K562 (cell line): ENCODE results near the gene DLK2. TPM values are rescaled to one million over a fixed set of nuclear protein-coding genes. Genes with fewer than 3 reads are reported as not detected.

ENCODE experiments used
- CC2D1A ChIP-seq: fragments of 450-650 bp; IDR thresholded peaks from 2 replicates; pipeline ENCODE4 v1.6.1; 2017; ENCODE audit warnings: mild to moderate bottlenecking
- CTCF ChIP-seq, 3 experiments: IDR thresholded peaks in 2 of 3; conservative IDR thresholded peaks in 1 of 3; 2 replicates each; pipeline ENCODE4 v1.5.1; 2011 to 2012; ENCODE audit warnings: low read length in 3 of 3, mild to moderate bottlenecking in 3 of 3, control low read depth in 2 of 3, improper control_type of control experiment in 1 of 3, inconsistent platforms in 1 of 3, low read depth in 1 of 3, mixed read lengths in 1 of 3, moderate library complexity in 1 of 3; ENCODE audit not compliant: insufficient read depth in 2 of 3
- HMGN3 ChIP-seq: IDR thresholded peaks from 2 replicates; pipeline ENCODE4 v1.6.1; 2011; ENCODE audit warnings: borderline replicate concordance, low read depth, mild to moderate bottlenecking, mixed read lengths, low read length; ENCODE audit not compliant: insufficient read length; ENCODE audit errors: extremely low read depth
- ID3 ChIP-seq, 2 experiments: fragments of 250-450 bp in 1 of 2; fragments of 450-650 bp in 1 of 2; sonication (Bioruptor Pico) in 1 of 2; IDR thresholded peaks; 2 replicates each; pipeline versions ENCODE4 v1.6.1 to v1.8.0; 2016 to 2021; ENCODE audit warnings: mild to moderate bottlenecking in 2 of 2, moderate library complexity in 2 of 2, missing compliant biosample characterization in 1 of 2, missing genetic modification characterization in 1 of 2
- RAD21 ChIP-seq, 2 experiments: fragments of 250-450 bp in 1 of 2; fragments of 450-650 bp in 1 of 2; sonication (Bioruptor Pico) in 1 of 2; formaldehyde crosslinking in 1 of 2; IDR thresholded peaks in 1 of 2; conservative IDR thresholded peaks in 1 of 2; 2 replicates each; pipeline versions ENCODE4 v1.4.0 to v1.8.0; 2020 to 2022; ENCODE audit warnings: mild to moderate bottlenecking in 2 of 2, moderate library complexity in 1 of 2
- RCOR1 ChIP-seq, 2 experiments: IDR thresholded peaks; 2 replicates each; pipeline ENCODE4 v1.6.1; 2012; ENCODE audit warnings: low read depth in 2 of 2, low read length in 2 of 2, borderline replicate concordance in 1 of 2, improper control_type of control experiment in 1 of 2
- SNRNP70 ChIP-seq: fragments of 200-400 bp; formaldehyde crosslinking; optimal IDR thresholded peaks from 2 replicates; pipeline ENCODE3; 2017; ENCODE audit warnings: low read depth, low read length
- SPI1 ChIP-seq: IDR thresholded peaks from 2 replicates; pipeline ENCODE4 v1.6.1; 2011; ENCODE audit warnings: low read depth, low read length, control low read depth, borderline replicate concordance
- SRF ChIP-seq, 2 experiments: fragments of 250-450, 450-650 bp in 1 of 2; sonication (Bioruptor Pico) in 1 of 2; sonication (generic) in 1 of 2; formaldehyde crosslinking; IDR thresholded peaks; 2 replicates each; pipeline versions ENCODE4 v1.5.0 to v1.5.1; 2020 to 2022; ENCODE audit warnings: mild to moderate bottlenecking in 1 of 2, missing genetic modification reagents in 1 of 2
- THAP12 ChIP-seq: fragments of 250-450 bp; sonication (Bioruptor Pico); IDR thresholded peaks from 2 replicates; pipeline ENCODE4 v1.9.0; 2021; ENCODE audit warnings: mild to moderate bottlenecking, inconsistent platforms
- ZBTB5 ChIP-seq: fragments of 450-650 bp; IDR thresholded peaks from 2 replicates; pipeline ENCODE4 v1.6.1; 2017; ENCODE audit warnings: antibody characterized with exemption
- ZNF589 ChIP-seq: fragments of 200-800 bp; sonication (Bioruptor generic); IDR thresholded peaks from 2 replicates; pipeline ENCODE4 v1.6.1; 2016; ENCODE audit warnings: low read depth, missing genetic modification characterization, missing compliant biosample characterization
- polyA plus RNA-seq, 8 experiments: library from polyadenylated mRNA; depleted of rRNA in 4 of 8; stranded (reverse) in 5 of 8; unstranded in 3 of 8; fragments of >200 nt; fragmentation: Nextera tagmentation in 2 of 8; fragmentation: Illumina TruSeq in 1 of 8; extraction: Ambion mirVana in 2 of 8; extraction: Trizol in 1 of 8; gene quantifications; 2 replicates each; pipeline versions ENCODE4 v1.2.1 to v1.2.3, GENCODE V29; 2011 to 2014; ENCODE audit warnings: inconsistent platforms in 1 of 8, missing spikeins in 1 of 8
- total RNA-seq, 7 experiments: library from RNA; depleted of rRNA in 6 of 7; stranded (reverse); fragments of >200 nt in 6 of 7; fragmentation: Illumina TruSeq in 2 of 7; extraction: Trizol in 2 of 7; gene quantifications; 2 replicates each; pipeline versions ENCODE4 v1.2.1 to v1.2.3, GENCODE V29; 2011 to 2021; ENCODE audit warnings: low replicate concordance in 1 of 7

Gene DLK2
- total and polyA plus RNA-seq, 9 of the 15 experiments (the other 6 are each of a cell fraction or from before 2014, with no cell fraction given) = 0.11 to 0.53 (median 0.29) TPM; not detected in 3

- TF ChIP-seq RAD21 (CRISPR knock-in tag; conservative IDR thresholded peaks at IDR 0.05 in 1 of 2, IDR thresholded peaks at IDR 0.05 in 1 of 2) (peak; percentile 75 to 87; a peak in 3 of 4 replicates), SRF (CRISPR knock-in tag; IDR thresholded peaks at IDR 0.05) (0 out of 4 replicates have a peak, but pooled peaks of 1 of the 2 experiments have one; percentile 13), ID3 (CRISPR knock-in tag; IDR thresholded peaks at IDR 0.05) (no peak), ID3 (tag; IDR thresholded peaks at IDR 0.05) (0 out of 2 replicates have a peak, but pooled peaks have one; percentile 59), ZNF589 (CRISPR knock-in tag) (no peak), SPI1 (no peak), HMGN3 (peak; percentile 67), SNRNP70 (no peak), CTCF (IDR thresholded peaks at IDR 0.05 in 2 of 3, conservative IDR thresholded peaks at IDR 0.05 in 1 of 3; ENCODE audit: insufficient read depth in 2 of 3, low read depth in 1 of 3, low read length in 3 of 3) (peak; percentile 96 to 98 (median 96)), CC2D1A (no peak), THAP12 (no peak), RCOR1 (IDR thresholded peaks at IDR 0.05; ENCODE audit: borderline replicate concordance in 1 of 2, low read depth in 2 of 2, low read length in 2 of 2) (peak in 1 of 2 experiments; percentile 61; a peak in 1 of 4 replicates), ZBTB5 (no peak)
These were observed 1.1 kb downstream of the DLK2 start (continued) for GRCh38 chr6:43454290-43454695.
